ENCODE measurements around the gene MAP3K12.
A peak's percentile ranks its signal among the peaks of the same experiment; 100 is the strongest.

DNA sequence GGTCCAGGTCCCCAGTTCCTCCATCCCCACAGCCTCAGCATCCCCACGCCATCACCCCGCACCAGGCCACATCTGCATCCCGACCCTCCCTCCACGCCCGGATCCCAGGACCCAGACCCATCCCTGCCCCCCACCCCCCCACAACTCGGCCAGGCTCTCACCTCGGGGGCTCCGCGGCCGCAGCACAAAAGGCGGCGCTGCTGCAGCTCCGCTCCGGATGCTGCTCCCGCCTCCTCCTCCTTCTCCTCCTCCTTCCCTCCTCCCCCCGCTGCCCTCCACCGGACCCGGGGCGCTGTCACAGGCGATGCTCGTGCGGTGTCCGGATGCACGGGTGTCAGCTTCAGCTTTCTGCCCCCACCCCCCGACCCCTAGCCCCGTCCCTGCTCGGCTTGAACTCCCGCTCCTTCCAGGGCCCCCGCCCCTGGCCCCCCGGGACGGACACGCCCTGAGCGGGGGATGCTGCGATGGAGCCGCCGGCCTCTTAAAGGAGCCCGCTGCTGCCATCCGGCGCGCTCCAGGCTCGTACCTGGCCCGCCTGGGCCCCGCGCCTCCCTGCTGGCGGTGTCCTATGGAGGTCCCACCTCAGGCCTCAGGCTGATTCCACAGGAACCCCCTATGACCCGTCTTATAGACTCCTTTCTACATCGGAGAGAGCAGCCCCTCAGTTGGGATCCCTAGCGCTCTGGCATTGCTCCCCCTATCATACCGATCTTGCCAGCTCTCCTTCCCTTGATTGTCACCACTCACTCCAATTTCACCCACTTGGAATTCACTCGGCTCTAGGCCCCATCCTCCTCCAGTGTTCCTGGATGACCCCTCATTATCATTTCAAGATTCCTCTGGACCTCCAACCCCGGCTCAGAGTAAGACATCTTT is at the start of gene MAP3K12:
- TF ChIP-seq, protein P1, sequence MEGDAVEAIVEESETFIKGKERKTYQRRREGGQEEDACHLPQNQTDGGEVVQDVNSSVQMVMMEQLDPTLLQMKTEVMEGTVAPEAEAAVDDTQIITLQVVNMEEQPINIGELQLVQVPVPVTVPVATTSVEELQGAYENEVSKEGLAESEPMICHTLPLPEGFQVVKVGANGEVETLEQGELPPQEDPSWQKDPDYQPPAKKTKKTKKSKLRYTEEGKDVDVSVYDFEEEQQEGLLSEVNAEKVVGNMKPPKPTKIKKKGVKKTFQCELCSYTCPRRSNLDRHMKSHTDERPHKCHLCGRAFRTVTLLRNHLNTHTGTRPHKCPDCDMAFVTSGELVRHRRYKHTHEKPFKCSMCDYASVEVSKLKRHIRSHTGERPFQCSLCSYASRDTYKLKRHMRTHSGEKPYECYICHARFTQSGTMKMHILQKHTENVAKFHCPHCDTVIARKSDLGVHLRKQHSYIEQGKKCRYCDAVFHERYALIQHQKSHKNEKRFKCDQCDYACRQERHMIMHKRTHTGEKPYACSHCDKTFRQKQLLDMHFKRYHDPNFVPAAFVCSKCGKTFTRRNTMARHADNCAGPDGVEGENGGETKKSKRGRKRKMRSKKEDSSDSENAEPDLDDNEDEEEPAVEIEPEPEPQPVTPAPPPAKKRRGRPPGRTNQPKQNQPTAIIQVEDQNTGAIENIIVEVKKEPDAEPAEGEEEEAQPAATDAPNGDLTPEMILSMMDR (CRISPR knock-in tag; IDR thresholded peaks at IDR 0.05): peak; percentile 33; the same call in 1 of the 2 replicates
- TF ChIP-seq STAG1 (CRISPR knock-in tag; IDR thresholded peaks at IDR 0.05) (no peak), ZNF570 (CRISPR knock-in tag; IDR thresholded peaks at IDR 0.05; ENCODE audit: borderline replicate concordance) (no peak), CEBPG (CRISPR knock-in tag; IDR thresholded peaks at IDR 0.05) (no peak), POLR2AphosphoS5 (IDR thresholded peaks at IDR 0.05; ENCODE audit: low read depth, low read length) (no peak), SAFB2 (CRISPR knock-in tag; IDR thresholded peaks at IDR 0.05; ENCODE audit: borderline replicate concordance, low read depth) (no peak), HOXD1 (CRISPR knock-in tag; IDR thresholded peaks at IDR 0.05) (no peak)

All from HepG2 (cell line).